OCI-LY7 (cell line): ENCODE data around the gene SPTBN4.

Experiments
- CTCF ChIP-seq: fragments of 200-600 bp; sonication (generic); conservative IDR thresholded peaks from 2 replicates; pipeline ENCODE4 v1.5.1; 2014; ENCODE audit warnings: mild to moderate bottlenecking, antibody characterized with exemption, low read length, moderate library complexity, mixed read lengths
- EZH2phosphoT487 ChIP-seq: fragments of 200-600 bp; sonication (generic); IDR thresholded peaks from 2 replicates; pipeline ENCODE4 v1.6.1; 2018; ENCODE audit warnings: low read depth, borderline replicate concordance, mild to moderate bottlenecking, mixed run types, antibody characterized with exemption, low read length, moderate library complexity, mixed read lengths

GRCh38 chr19:40461669-40462221 lies 5.1 kb upstream of the SPTBN4 start:
- TF ChIP-seq EZH2phosphoT487, result no peak
- no peak for TF ChIP-seq CTCF
